Ovary (tissue), 9 donors: ENCODE results near the gene COL5A3. TPM values are rescaled to one million over a fixed set of nuclear protein-coding genes. Genes with fewer than 3 reads are reported as not detected.

Source experiments
- DNase-seq, 5 donors: peaks; one replicate each; pipeline ENCODE4 v3.0.0-alpha.2; 2019 to 2020
- H3K27ac ChIP-seq, 2 donors: fragments of 200-600 bp; one replicate each; pipeline versions ENCODE4 v1.5.1 to v1.8.0; 2019 to 2022
- H3K27me3 ChIP-seq: fragments of 200-600 bp; one replicate; pipeline ENCODE4 v1.8.0; 2022
- H3K36me3 ChIP-seq: fragments of 200-600 bp; sonication (generic); one replicate; pipeline ENCODE4 v1.5.1; 2019
- H3K4me1 ChIP-seq: one replicate; pipeline ENCODE4 v1.8.1; 2013; ENCODE audit warnings: mild to moderate bottlenecking, moderate library complexity; ENCODE audit not compliant: insufficient read depth
- H3K4me3 ChIP-seq: fragments of 200-600 bp; sonication (generic); one replicate; pipeline ENCODE4 v1.5.1; 2017
- H3K9me3 ChIP-seq, 2 donors: fragments of 200-600 bp in 1 of 2; sonication (generic) in 1 of 2; one replicate each; pipeline versions ENCODE4 v1.5.1 to v1.8.1; 2013 to 2019; ENCODE audit warnings: mild to moderate bottlenecking in 1 of 2, moderate library complexity in 1 of 2
- EP300 ChIP-seq: sonication (generic); formaldehyde crosslinking; IDR thresholded peaks from one replicate; pipeline ENCODE4 v1.6.1; 2017; ENCODE audit warnings: antibody characterized with exemption
- POLR2A ChIP-seq: fragments of 450-650 bp; IDR thresholded peaks from one replicate; pipeline ENCODE4 v1.6.1; 2017; ENCODE audit warnings: antibody characterized with exemption, mild to moderate bottlenecking, moderate library complexity
- WGBS, 3 donors: extraction: QIAGEN DNeasy Blood & Tissue Kit in 1 of 3; methylation state at CpG; one replicate each; pipeline versions ENCODE4 v1.1.5 to v1.1.7; 2013 to 2017; 5-methylcytosine and 5-hydroxymethylcytosine counted together
- intact Hi-C, 4 donors: fragments of 100-400 bp; cut with DNase I; formaldehyde crosslinking; loops; one replicate each; pipeline versions ENCODE4 v1.11.0 to v1.15.1; 2022 to 2023
- polyA plus RNA-seq, 2 donors: library from polyadenylated mRNA; stranded (reverse); fragments of 200-250 nt in 1 of 2; fragments of 350-450 nt in 1 of 2; fragmentation: Illumina TruSeq in 1 of 2; extraction: RNeasy Lipid Tissue Mini Kit (QIAGEN cat#74804) in 1 of 2; gene quantifications; one replicate each; pipeline ENCODE4 v1.2.3, GENCODE V29; 2013 to 2014
- total RNA-seq, 7 donors: library from RNA; depleted of rRNA in 2 of 7; stranded (reverse); fragments of >200 nt in 2 of 7; fragmentation: NEBNext Ultra II Directional in 3 of 7; extraction: Animal tissue kit (Norgen Biotek cat#: 25700) in 3 of 7; gene quantifications; one replicate each; pipeline versions ENCODE4 v1.1.0 to v1.2.4, GENCODE V29; 2016 to 2023
- TF ChIP-seq, protein P1 (sequence below), 3 donors: fragments of 450-650 bp in 2 of 3; fragments of 200-600 bp in 1 of 3; IDR thresholded peaks; one replicate each; pipeline versions ENCODE4 v1.5.1 to v1.8.0; 2016 to 2022; ENCODE audit warnings: antibody characterized with exemption in 3 of 3, mild to moderate bottlenecking in 1 of 3
- donor health status: DM: no; HTN: no; CAD: no; lungs with moderate emphysema.
- donor health status: DM: no; HTN: no; CAD: no.
- donor health status: Bipolar disorder and iron deficiency.
- donor health status: DM: yes; HTN: yes; CAD: no.
- donor health status: DM: no; HTN: no; CAD: no.
- donor health status: DM: yes; HTN: yes; CAD: no.

Gene COL5A3
- total and polyA plus RNA-seq, 9 donors = 1.5 to 9.0 (median 4.4) TPM

- intact Hi-C loops = no loop called here
- no peak for DNase-seq
- Histone ChIP-seq H3K4me3 (no peak overlapping the region), H3K27ac (no peak overlapping the region), H3K36me3 (no peaks in the 10 kb centered on the region), H3K4me1 (no peaks in the 10 kb centered on the region), H3K27me3 (no peaks in the 10 kb centered on the region), H3K9me3 (no peaks in the 10 kb centered on the region)
- 67 to 72% (median 68%) methylated on average over 3 of the region's 3 CpGs for WGBS, 3 donors
- no peak for TF ChIP-seq EP300
- no peak for TF ChIP-seq POLR2A
- TF ChIP-seq, protein P1, sequence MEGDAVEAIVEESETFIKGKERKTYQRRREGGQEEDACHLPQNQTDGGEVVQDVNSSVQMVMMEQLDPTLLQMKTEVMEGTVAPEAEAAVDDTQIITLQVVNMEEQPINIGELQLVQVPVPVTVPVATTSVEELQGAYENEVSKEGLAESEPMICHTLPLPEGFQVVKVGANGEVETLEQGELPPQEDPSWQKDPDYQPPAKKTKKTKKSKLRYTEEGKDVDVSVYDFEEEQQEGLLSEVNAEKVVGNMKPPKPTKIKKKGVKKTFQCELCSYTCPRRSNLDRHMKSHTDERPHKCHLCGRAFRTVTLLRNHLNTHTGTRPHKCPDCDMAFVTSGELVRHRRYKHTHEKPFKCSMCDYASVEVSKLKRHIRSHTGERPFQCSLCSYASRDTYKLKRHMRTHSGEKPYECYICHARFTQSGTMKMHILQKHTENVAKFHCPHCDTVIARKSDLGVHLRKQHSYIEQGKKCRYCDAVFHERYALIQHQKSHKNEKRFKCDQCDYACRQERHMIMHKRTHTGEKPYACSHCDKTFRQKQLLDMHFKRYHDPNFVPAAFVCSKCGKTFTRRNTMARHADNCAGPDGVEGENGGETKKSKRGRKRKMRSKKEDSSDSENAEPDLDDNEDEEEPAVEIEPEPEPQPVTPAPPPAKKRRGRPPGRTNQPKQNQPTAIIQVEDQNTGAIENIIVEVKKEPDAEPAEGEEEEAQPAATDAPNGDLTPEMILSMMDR (IDR thresholded peaks at IDR 0.05) = no peak
Observed at GRCh38 chr19:10018263-10018662, 8.0 kb upstream of the COL5A3 start.

- WGBS, 3 donors = 35 to 40% (median 39%) methylated on average over 6 of the region's 6 CpGs
- no peak overlapping the region for H3K27ac ChIP-seq
- intact Hi-C loops = no loop called here
- peaks cover 9% of the 10 kb centered on the region for H3K4me1 ChIP-seq
- TF ChIP-seq EP300 (no peak), POLR2A (no peak)
- TF ChIP-seq, protein P1 (IDR thresholded peaks at IDR 0.05) = no peak
- H3K36me3 ChIP-seq = no peaks in the 10 kb centered on the region
- no peak for DNase-seq
- no peak overlapping the region for H3K4me3 ChIP-seq
- H3K9me3 ChIP-seq = no peaks in the 10 kb centered on the region
- no peaks in the 10 kb centered on the region for H3K27me3 ChIP-seq
Observed at GRCh38 chr19:10013834-10014618, 3.7 kb upstream of the COL5A3 start.

GRCh38 chr19:10013316-10013715 lies 3.0 kb upstream of the COL5A3 start, which contains the start of gene RDH8:
RDH8 (plus strand) TSS chr19:10013483; CDS start chr19:10013498, 15 bp downstream.
- no peaks in the 10 kb centered on the region for H3K9me3 ChIP-seq
- DNase-seq = no peak
- TF ChIP-seq POLR2A = no peak
- TF ChIP-seq, protein P1 (IDR thresholded peaks at IDR 0.05) = no peak
- TF ChIP-seq EP300 = no peak
- no peak within 1 kb of the TSS for H3K4me3 ChIP-seq
- WGBS, 3 donors = 48 to 54% (median 52%) methylated on average over 10 of the region's 10 CpGs
- H3K36me3 ChIP-seq = no peaks in the 10 kb centered on the region
- no peaks in the 10 kb centered on the region for H3K27me3 ChIP-seq
- intact Hi-C loops = no loop called here
- no peak within 1 kb of the TSS for H3K27ac ChIP-seq
- H3K4me1 ChIP-seq = peaks cover 11% of the 10 kb centered on the region

- no peak overlapping the region for H3K4me3 ChIP-seq
- intact Hi-C loops = no loop called here
- WGBS, 3 donors = 14 to 27% (median 25%) methylated on average over 7 of the region's 7 CpGs
- H3K36me3 ChIP-seq = no peaks in the 10 kb centered on the region
- TF ChIP-seq EP300 = no peak
- no peaks in the 10 kb centered on the region for H3K27me3 ChIP-seq
- peaks cover 11% of the 10 kb centered on the region for H3K4me1 ChIP-seq
- no peaks in the 10 kb centered on the region for H3K9me3 ChIP-seq
- no peak overlapping the region for H3K27ac ChIP-seq
- DNase-seq = no peak
Observed at GRCh38 chr19:10011974-10012373, 1.7 kb upstream of the COL5A3 start.

DNA sequence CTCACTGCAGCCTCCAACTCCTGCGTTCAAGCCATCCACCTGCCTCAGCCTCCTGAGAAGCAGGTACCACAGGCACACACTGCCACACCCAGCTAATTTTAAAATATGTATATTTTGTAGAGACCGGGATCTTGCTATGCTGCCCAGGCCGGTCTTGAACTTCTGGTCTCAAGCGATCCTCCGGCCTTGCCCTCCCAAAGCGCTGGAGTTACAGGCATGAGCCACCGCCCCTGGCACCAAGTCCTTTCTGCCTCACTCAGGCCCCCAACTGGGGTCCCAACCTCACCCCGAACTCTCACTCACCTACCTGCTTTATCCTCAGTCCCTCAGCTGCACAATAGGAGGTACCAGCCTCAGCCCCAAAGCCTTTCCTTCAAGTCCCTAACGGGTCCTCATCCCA lies 635 bp upstream of the COL5A3 start:
- DNase-seq = no peak
- Histone ChIP-seq H3K9me3 (no peaks in the 10 kb centered on the region), H3K27ac (no peak overlapping the region), H3K27me3 (no peaks in the 10 kb centered on the region), H3K4me3 (no peak overlapping the region), H3K4me1 (peaks cover 13% of the 10 kb centered on the region), H3K36me3 (no peaks in the 10 kb centered on the region)
- TF ChIP-seq EP300 (no peak), POLR2A (no peak)
- TF ChIP-seq, protein P1 (IDR thresholded peaks at IDR 0.05) = no peak
- 60 to 83% (median 70%) methylated on average over 9 of the region's 9 CpGs for WGBS, 3 donors
- intact Hi-C loops = no loop called here
